Spleen (tissue), 11 donors: ENCODE results near the gene BTRC. TPM values are rescaled to one million over a fixed set of nuclear protein-coding genes. Genes with fewer than 3 reads are reported as not detected.

ENCODE experiments used
- DNase-seq: peaks from one replicate; pipeline ENCODE4 v3.0.0-alpha.2; 2020
- H3K27ac ChIP-seq, 8 donors: fragments of 200-600 bp; sonication (generic) in 7 of 8; 1 replicate in 4 of 8; 2 replicates in 4 of 8; pipeline versions ENCODE4 v1.5.0 to v1.8.0; 2016 to 2021; ENCODE audit warnings: inconsistent platforms in 4 of 8, mild to moderate bottlenecking in 4 of 8, moderate library complexity in 1 of 8
- H3K27me3 ChIP-seq, 7 donors: fragments of 200-600 bp; sonication (generic) in 6 of 7; replicated peaks in 1 of 7; 1 replicate in 4 of 7; 2 replicates in 3 of 7; pipeline versions ENCODE4 v1.5.0 to v1.8.0; 2016 to 2021; ENCODE audit warnings: inconsistent platforms in 3 of 7, mild to moderate bottlenecking in 1 of 7
- H3K36me3 ChIP-seq, 6 donors: fragments of 200-600 bp; sonication (generic) in 5 of 6; 1 replicate in 4 of 6; 2 replicates in 2 of 6; pipeline versions ENCODE4 v1.5.0 to v1.8.0; 2016 to 2021; ENCODE audit warnings: inconsistent platforms in 2 of 6
- H3K4me1 ChIP-seq, 6 donors: fragments of 200-600 bp; sonication (generic) in 5 of 6; 1 replicate in 3 of 6; 2 replicates in 3 of 6; pipeline versions ENCODE4 v1.5.0 to v1.8.0; 2016 to 2021; ENCODE audit warnings: inconsistent platforms in 3 of 6
- H3K4me3 ChIP-seq, 8 donors: fragments of 200-600 bp; sonication (generic) in 7 of 8; 1 replicate in 4 of 8; 2 replicates in 4 of 8; pipeline versions ENCODE4 v1.5.0 to v1.8.0; 2016 to 2021; ENCODE audit warnings: inconsistent platforms in 4 of 8, mild to moderate bottlenecking in 4 of 8, moderate library complexity in 2 of 8
- H3K9me3 ChIP-seq, 8 donors: fragments of 200-600 bp; sonication (generic) in 7 of 8; 1 replicate in 4 of 8; 2 replicates in 4 of 8; pipeline versions ENCODE4 v1.5.0 to v1.8.0; 2016 to 2021; ENCODE audit warnings: inconsistent platforms in 4 of 8
- POLR2A ChIP-seq, 3 donors: fragments of 450-650 bp; IDR thresholded peaks; one replicate each; pipeline ENCODE4 v1.5.1; 2017; ENCODE audit warnings: antibody characterized with exemption in 3 of 3, mild to moderate bottlenecking in 1 of 3
- POLR2AphosphoS5 ChIP-seq, 3 donors: sonication (generic); formaldehyde crosslinking; IDR thresholded peaks; one replicate each; pipeline ENCODE4 v1.5.1; 2017; ENCODE audit warnings: antibody characterized with exemption in 3 of 3
- WGBS, 5 donors: extraction: QIAGEN DNeasy Blood & Tissue Kit in 3 of 5; methylation state at CpG; one replicate each; pipeline versions ENCODE4 v1.1.5 to v1.1.7; 2013 to 2018; 5-methylcytosine and 5-hydroxymethylcytosine counted together
- intact Hi-C: fragments of 100-400 bp; cut with DNase I; formaldehyde crosslinking; loops from one replicate; pipeline ENCODE4 v1.15.0; 2023; ENCODE audit warnings: low total_unique reads
- polyA plus RNA-seq, 3 donors: library from polyadenylated mRNA; stranded (reverse); fragments of 200-250 nt; gene quantifications; one replicate each; pipeline ENCODE4 v1.2.1, GENCODE V29; 2013
- total RNA-seq, 7 donors: library from RNA; depleted of rRNA in 3 of 7; stranded (reverse); fragments of >200 nt in 3 of 7; fragmentation: NEBNext Ultra II Directional in 4 of 7; extraction: Animal tissue kit (Norgen Biotek cat#: 25700) in 4 of 7; gene quantifications; one replicate each; pipeline versions ENCODE4 v1.1.0 to v1.2.1, GENCODE V29; 2016 to 2021
- TF ChIP-seq, protein P1 (sequence below), 11 experiments: fragments of 200-600 bp in 7 of 11; fragments of 450-650 bp in 4 of 11; sonication (generic) in 4 of 11; IDR thresholded peaks in 8 of 11; conservative IDR thresholded peaks in 3 of 11; 1 replicate in 7 of 11; 2 replicates in 4 of 11; pipeline versions ENCODE4 v1.4.0 to v1.8.0; 2016 to 2021; ENCODE audit warnings: antibody characterized with exemption in 11 of 11, inconsistent platforms in 4 of 11, mild to moderate bottlenecking in 1 of 11
- donor health status: healthy with polysubstance abuse.
- donor health status: DM: no; HTN: no; CAD: no; lungs with moderate emphysema.
- donor health status: DM: no; HTN: no; CAD: no.
- donor health status: Bipolar disorder and iron deficiency.
- donor health status: healthy.
- donor health status: DM: no; HTN: no; CAD: no.
- donor health status: DM: yes; HTN: yes; CAD: no.

Gene BTRC
- total and polyA plus RNA-seq, 10 donors = 2.7 to 23.9 (median 19.3) TPM

GRCh38 chr10:101566333-101567164 is 212.6 kb downstream of the BTRC start:
- peak in 2 of 3 donors; percentile 17 to 37 for TF ChIP-seq POLR2AphosphoS5 (IDR thresholded peaks at IDR 0.05)
- TF ChIP-seq POLR2A (IDR thresholded peaks at IDR 0.05) = no peak
- TF ChIP-seq, protein P1, sequence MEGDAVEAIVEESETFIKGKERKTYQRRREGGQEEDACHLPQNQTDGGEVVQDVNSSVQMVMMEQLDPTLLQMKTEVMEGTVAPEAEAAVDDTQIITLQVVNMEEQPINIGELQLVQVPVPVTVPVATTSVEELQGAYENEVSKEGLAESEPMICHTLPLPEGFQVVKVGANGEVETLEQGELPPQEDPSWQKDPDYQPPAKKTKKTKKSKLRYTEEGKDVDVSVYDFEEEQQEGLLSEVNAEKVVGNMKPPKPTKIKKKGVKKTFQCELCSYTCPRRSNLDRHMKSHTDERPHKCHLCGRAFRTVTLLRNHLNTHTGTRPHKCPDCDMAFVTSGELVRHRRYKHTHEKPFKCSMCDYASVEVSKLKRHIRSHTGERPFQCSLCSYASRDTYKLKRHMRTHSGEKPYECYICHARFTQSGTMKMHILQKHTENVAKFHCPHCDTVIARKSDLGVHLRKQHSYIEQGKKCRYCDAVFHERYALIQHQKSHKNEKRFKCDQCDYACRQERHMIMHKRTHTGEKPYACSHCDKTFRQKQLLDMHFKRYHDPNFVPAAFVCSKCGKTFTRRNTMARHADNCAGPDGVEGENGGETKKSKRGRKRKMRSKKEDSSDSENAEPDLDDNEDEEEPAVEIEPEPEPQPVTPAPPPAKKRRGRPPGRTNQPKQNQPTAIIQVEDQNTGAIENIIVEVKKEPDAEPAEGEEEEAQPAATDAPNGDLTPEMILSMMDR (IDR thresholded peaks at IDR 0.05 in 8 of 11, conservative IDR thresholded peaks at IDR 0.05 in 3 of 11) = peak in 1 of 11 experiments; percentile 9
- WGBS, 5 donors = 15 to 33% (median 17%) methylated on average over 28 to 59 of the region's 59 CpGs

GRCh38 chr10:101567165-101568006 is 213.4 kb downstream of the BTRC start:
- DNase-seq = no peak
- 66 to 71% (median 68%) methylated on average over 7 of the region's 7 CpGs for WGBS, 5 donors
- TF ChIP-seq, protein P1 (IDR thresholded peaks at IDR 0.05 in 8 of 11, conservative IDR thresholded peaks at IDR 0.05 in 3 of 11) = no peak
- TF ChIP-seq POLR2AphosphoS5 (IDR thresholded peaks at IDR 0.05) (no peak), POLR2A (IDR thresholded peaks at IDR 0.05) (no peak)
- intact Hi-C loops = no loop called here
- H3K27me3 ChIP-seq = peaks cover 2 to 79% (median 39%) of the 10 kb centered on the region in 7 donors
- no peak overlapping the region for H3K27ac ChIP-seq
- H3K4me1 ChIP-seq = peaks cover 15 to 38% (median 29%) of the 10 kb centered on the region in 6 donors
- no peaks in the 10 kb centered on the region for H3K36me3 ChIP-seq
- H3K4me3 ChIP-seq = no peak overlapping the region
- H3K9me3 ChIP-seq = peaks cover 0 to under 1% (median 0%) of the 10 kb centered on the region in 8 donors

More at GRCh38 chr10:101566333-101567164, 212.6 kb downstream of the BTRC start:
- Histone ChIP-seq H3K27me3 (peaks cover 2 to 80% (median 39%) of the 10 kb centered on the region in 7 donors), H3K4me3 (peak overlapping the region in 5 of 8 donors; percentile 6 to 43 (median 12)), H3K4me1 (peaks cover 15 to 38% (median 29%) of the 10 kb centered on the region in 6 donors), H3K9me3 (no peaks in the 10 kb centered on the region), H3K27ac (no peak overlapping the region), H3K36me3 (no peaks in the 10 kb centered on the region)
- intact Hi-C loops = no loop called here
- no peak for DNase-seq

- intact Hi-C loops = no loop called here
- no peaks in the 10 kb centered on the region for H3K36me3 ChIP-seq
- H3K27ac ChIP-seq = no peak overlapping the region
- TF ChIP-seq POLR2A (IDR thresholded peaks at IDR 0.05) (no peak), POLR2AphosphoS5 (IDR thresholded peaks at IDR 0.05) (no peak)
- TF ChIP-seq, protein P1 (IDR thresholded peaks at IDR 0.05 in 8 of 11, conservative IDR thresholded peaks at IDR 0.05 in 3 of 11) = no peak
- no peak for DNase-seq
- no peak overlapping the region for H3K4me3 ChIP-seq
- H3K4me1 ChIP-seq = peaks cover 15 to 38% (median 29%) of the 10 kb centered on the region in 6 donors
- peaks cover 2 to 71% (median 39%) of the 10 kb centered on the region in 7 donors for H3K27me3 ChIP-seq
- WGBS, 5 donors = 85 to 91% (median 90%) methylated on average over 17 of the region's 17 CpGs
- peaks cover 0 to 8% (median 3%) of the 10 kb centered on the region in 8 donors for H3K9me3 ChIP-seq
Observed at GRCh38 chr10:101568054-101568745, 214.2 kb downstream of the BTRC start.
